ENCODE data around the gene POLQ. TPM values are rescaled to one million over a fixed set of nuclear protein-coding genes. Genes with fewer than 3 reads are reported as not detected.
"Not testable (repeated sequence)": the region's sequence is repeated elsewhere in the genome, so short reads cannot be mapped to it uniquely, and the experiment has no call there.

The POLQ gene
- total RNA-seq, 1 donor from 2014 or later: 31.0 TPM

- intact Hi-C loops (cut with micrococcal nuclease): no loop called here
- Mint-ChIP-seq H3K27me3 (no peaks in the 10 kb centered on the region), H3K4me1 (peaks cover 2% of the 10 kb centered on the region), H3K4me3 (no peak overlapping the region), H3K36me3 (ENCODE audit: low read depth) (peaks cover 48% of the 10 kb centered on the region), H3K9me3 (no peaks in the 10 kb centered on the region), H3K27ac (no peak overlapping the region)
- DNase-seq: no peak
These were observed 54.0 kb downstream of the POLQ start for GRCh38 chr3:121491683-121492320.

DNA sequence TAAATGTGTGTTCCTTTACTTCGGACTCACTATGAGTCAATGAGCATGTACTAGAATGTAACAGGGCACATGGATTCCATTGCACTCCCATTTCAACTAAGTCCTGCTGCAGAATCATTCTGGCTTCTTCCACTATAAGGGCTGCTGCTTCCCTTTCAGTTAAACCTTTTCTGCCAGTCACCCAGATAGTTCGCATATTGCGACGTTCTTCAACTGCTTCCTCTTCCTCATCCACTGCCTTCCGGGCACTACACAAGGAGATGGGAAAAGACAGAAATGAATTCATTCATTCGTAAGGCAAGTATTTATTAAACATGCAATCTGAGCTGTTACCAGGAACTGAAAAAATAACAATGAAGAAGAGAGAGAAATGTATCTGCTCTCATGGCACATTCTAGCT is 55.6 kb downstream of the POLQ start:
- no peak overlapping the region for H3K27ac Mint-ChIP-seq
- H3K27me3 Mint-ChIP-seq: no peaks in the 10 kb centered on the region
- H3K4me3 Mint-ChIP-seq: no peak overlapping the region
- H3K4me1 Mint-ChIP-seq: peaks cover 2% of the 10 kb centered on the region
- no peaks in the 10 kb centered on the region for H3K9me3 Mint-ChIP-seq
- intact Hi-C loops (cut with micrococcal nuclease): no loop called here
- DNase-seq: no peak
- H3K36me3 Mint-ChIP-seq (ENCODE audit: low read depth): peaks cover 39% of the 10 kb centered on the region

DNA sequence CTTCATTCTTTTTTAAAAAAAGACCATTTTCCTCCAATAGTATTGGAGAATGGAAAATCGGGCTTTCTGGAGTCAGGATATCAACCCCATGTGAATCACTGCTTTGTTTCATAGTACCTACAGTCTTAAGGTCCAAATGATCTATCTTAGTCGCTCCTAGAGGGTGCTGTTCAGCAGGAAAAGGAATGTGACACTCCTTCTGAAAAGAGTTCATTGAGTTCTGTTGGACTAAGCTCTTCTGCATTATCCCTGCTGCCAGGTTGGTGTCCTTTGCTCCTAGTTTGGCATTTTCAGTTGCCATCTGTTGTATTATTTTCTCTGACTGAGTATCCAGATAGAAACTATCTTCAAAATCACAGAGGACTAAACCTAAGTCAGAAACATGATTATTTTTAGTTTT is 57.2 kb downstream of the POLQ start:
- H3K4me1 Mint-ChIP-seq: peaks cover 5% of the 10 kb centered on the region
- no peak overlapping the region for H3K4me3 Mint-ChIP-seq
- no peaks in the 10 kb centered on the region for H3K27me3 Mint-ChIP-seq
- intact Hi-C loops (cut with micrococcal nuclease): no loop called here
- DNase-seq: no peak
- no peaks in the 10 kb centered on the region for H3K9me3 Mint-ChIP-seq
- peaks cover 41% of the 10 kb centered on the region for H3K36me3 Mint-ChIP-seq (ENCODE audit: low read depth)
- no peak overlapping the region for H3K27ac Mint-ChIP-seq

GRCh38 chr3:121483290-121483689 is 62.5 kb downstream of the POLQ start:
- Mint-ChIP-seq H3K27ac (no peak overlapping the region), H3K9me3 (no peaks in the 10 kb centered on the region), H3K27me3 (no peaks in the 10 kb centered on the region), H3K36me3 (ENCODE audit: low read depth) (peaks cover 32% of the 10 kb centered on the region), H3K4me1 (peaks cover 5% of the 10 kb centered on the region), H3K4me3 (no peak overlapping the region)
- DNase-seq: no peak
- intact Hi-C loops (cut with micrococcal nuclease): no loop called here

DNA sequence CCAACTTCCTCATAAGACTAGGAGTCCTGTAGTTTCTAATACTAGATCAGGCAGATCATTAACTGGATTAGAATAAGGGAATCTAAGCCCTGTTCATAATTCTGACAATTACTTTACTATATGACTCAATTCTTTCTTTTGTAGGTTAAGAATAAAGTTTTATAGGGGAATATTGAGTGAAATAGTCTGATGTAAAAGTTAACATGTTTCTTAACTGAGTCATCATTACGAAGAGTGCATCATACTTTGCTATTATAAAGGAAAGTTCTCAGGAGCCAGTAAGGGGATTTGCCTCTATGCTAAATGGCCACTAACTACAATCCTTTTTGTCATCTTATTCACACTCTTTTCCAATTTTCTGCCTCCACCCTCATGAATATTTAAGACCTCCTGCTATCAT is 63.1 kb downstream of the POLQ start:
- DNase-seq: no peak
- Mint-ChIP-seq H3K27me3 (no peaks in the 10 kb centered on the region), H3K4me1 (peaks cover 5% of the 10 kb centered on the region), H3K27ac (no peak overlapping the region), H3K9me3 (no peaks in the 10 kb centered on the region), H3K36me3 (ENCODE audit: low read depth) (peaks cover 38% of the 10 kb centered on the region), H3K4me3 (no peak overlapping the region)
- intact Hi-C loops (cut with micrococcal nuclease): no loop called here

GRCh38 chr3:121481106-121481880 is 64.5 kb downstream of the POLQ start:
- H3K27me3 Mint-ChIP-seq: no peaks in the 10 kb centered on the region
- no peak overlapping the region for H3K27ac Mint-ChIP-seq
- H3K36me3 Mint-ChIP-seq (ENCODE audit: low read depth): peaks cover 40% of the 10 kb centered on the region
- DNase-seq: no peak
- H3K4me3 Mint-ChIP-seq: no peak overlapping the region
- peaks cover 5% of the 10 kb centered on the region for H3K4me1 Mint-ChIP-seq
- intact Hi-C loops (cut with micrococcal nuclease): no loop called here
- H3K9me3 Mint-ChIP-seq: no peaks in the 10 kb centered on the region

DNA sequence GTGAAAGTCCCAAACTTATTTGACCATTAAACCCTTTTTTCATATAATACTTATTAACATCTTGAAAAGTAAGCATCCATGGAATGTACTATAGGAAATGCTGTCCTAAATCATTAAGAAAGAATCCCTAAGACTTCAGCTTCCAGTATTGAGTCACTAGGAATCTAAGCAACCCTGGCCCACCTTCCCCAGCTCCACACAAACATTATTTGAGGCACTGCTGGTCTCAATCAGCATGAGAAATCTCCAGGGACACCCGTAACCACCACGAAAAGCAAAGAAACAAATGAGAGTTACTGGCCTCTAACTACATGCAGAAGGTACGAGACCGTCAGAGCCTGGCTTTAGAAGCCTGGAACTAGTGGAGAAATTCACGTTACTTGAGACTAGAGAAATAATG is 68.2 kb downstream of the POLQ start:
- Mint-ChIP-seq H3K4me1 (peaks cover 2% of the 10 kb centered on the region), H3K9me3 (no peaks in the 10 kb centered on the region), H3K27me3 (no peaks in the 10 kb centered on the region), H3K36me3 (ENCODE audit: low read depth) (peaks cover 43% of the 10 kb centered on the region), H3K27ac (no peak overlapping the region), H3K4me3 (no peak overlapping the region)
- DNase-seq: no peak
- intact Hi-C loops (cut with micrococcal nuclease): loop anchor here (10.0 kb wide), 1 partner anchor 57 kb away; no protein-coding TSS in a partner anchor

DNA sequence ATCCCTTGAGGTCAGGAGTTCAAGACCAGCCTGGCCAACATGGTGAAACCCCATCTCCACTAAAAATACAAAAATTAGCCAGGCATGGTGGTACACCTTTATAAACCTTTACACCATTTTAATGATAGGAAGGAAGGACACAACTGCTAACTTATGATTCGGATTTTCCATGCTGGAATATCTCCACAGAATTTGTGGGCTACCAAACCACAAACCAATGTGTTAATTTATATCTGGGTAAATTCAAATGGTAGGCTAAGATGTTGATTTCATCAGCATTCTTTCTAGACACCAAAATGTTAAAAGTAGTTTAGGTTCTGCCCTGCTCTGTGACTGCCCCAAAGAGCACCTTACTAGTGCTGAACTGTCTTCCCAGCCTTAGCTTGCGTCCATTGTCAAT is 72.8 kb downstream of the POLQ start:
- peak overlapping the region; percentile 34 for H3K27ac Mint-ChIP-seq
- no peaks in the 10 kb centered on the region for H3K27me3 Mint-ChIP-seq
- no peak overlapping the region for H3K4me3 Mint-ChIP-seq
- H3K4me1 Mint-ChIP-seq: peaks cover 2% of the 10 kb centered on the region
- no peaks in the 10 kb centered on the region for H3K9me3 Mint-ChIP-seq
- intact Hi-C loops (cut with micrococcal nuclease): loop anchor here (10.0 kb wide), 1 partner anchor 62 kb away; no protein-coding TSS in a partner anchor
- H3K36me3 Mint-ChIP-seq (ENCODE audit: low read depth): peaks cover 47% of the 10 kb centered on the region
- DNase-seq: no peak

- no peak for DNase-seq
- H3K9me3 Mint-ChIP-seq: no peaks in the 10 kb centered on the region
- H3K36me3 Mint-ChIP-seq (ENCODE audit: low read depth): peaks cover 46% of the 10 kb centered on the region
- no peaks in the 10 kb centered on the region for H3K4me1 Mint-ChIP-seq
- H3K27ac Mint-ChIP-seq: no peak overlapping the region
- H3K27me3 Mint-ChIP-seq: no peaks in the 10 kb centered on the region
- intact Hi-C loops (cut with micrococcal nuclease): no loop called here
- H3K4me3 Mint-ChIP-seq: no peak overlapping the region
These were observed 78.7 kb downstream of the POLQ start for GRCh38 chr3:121467085-121467484.

DNA sequence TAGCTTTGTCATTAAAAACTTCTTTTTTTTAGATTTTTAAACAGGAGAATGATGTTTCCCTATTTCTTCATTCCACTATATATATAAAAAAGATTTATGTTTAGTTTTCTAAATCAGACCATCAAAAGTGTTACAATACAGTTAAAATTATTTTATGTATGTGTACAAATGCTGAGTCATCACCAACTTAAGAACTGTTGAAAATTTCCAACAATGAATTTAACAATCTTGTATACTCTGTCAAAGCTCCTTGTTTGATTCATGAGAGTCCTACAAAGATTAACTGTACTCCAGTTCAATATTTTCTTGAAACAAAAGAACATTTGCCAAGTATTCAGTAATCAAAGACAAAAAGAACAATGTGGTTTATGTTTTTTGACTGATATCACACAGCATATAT is 82.0 kb downstream of the POLQ start:
- Mint-ChIP-seq H3K27me3 (no peaks in the 10 kb centered on the region), H3K4me1 (no peaks in the 10 kb centered on the region)

DNA sequence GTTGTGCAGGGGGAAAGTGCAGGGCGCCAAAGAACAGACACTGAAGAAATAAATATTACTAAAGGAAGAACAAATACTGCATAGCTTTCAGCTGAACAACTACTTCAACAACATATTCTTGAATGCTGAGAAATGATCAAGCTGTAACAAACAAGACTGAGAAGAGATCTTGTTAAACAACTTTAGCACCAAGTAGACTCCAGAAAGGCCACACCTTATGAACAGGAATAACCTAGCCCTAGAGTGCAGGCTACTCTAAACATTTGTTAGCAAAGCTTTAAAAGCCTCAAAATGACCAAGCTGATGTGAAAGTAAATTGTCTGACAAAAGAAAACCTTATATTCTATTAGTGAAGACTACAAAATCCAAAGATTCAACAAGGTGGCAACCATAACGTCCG is 83.2 kb downstream of the POLQ start:
- Mint-ChIP-seq H3K36me3 (ENCODE audit: low read depth) (peaks cover 58% of the 10 kb centered on the region), H3K27me3 (no peaks in the 10 kb centered on the region), H3K4me3 (no peak overlapping the region), H3K9me3 (no peaks in the 10 kb centered on the region), H3K27ac (no peak overlapping the region), H3K4me1 (no peaks in the 10 kb centered on the region)
- DNase-seq: no peak
- intact Hi-C loops (cut with micrococcal nuclease): no loop called here

More for the DNA sequence above, 82.0 kb downstream of the POLQ start:
- Mint-ChIP-seq H3K9me3 (no peaks in the 10 kb centered on the region), H3K4me3 (no peak overlapping the region), H3K27ac (no peak overlapping the region), H3K36me3 (ENCODE audit: low read depth) (peaks cover 55% of the 10 kb centered on the region)
- intact Hi-C loops (cut with micrococcal nuclease): no loop called here
- no peak for DNase-seq

DNA sequence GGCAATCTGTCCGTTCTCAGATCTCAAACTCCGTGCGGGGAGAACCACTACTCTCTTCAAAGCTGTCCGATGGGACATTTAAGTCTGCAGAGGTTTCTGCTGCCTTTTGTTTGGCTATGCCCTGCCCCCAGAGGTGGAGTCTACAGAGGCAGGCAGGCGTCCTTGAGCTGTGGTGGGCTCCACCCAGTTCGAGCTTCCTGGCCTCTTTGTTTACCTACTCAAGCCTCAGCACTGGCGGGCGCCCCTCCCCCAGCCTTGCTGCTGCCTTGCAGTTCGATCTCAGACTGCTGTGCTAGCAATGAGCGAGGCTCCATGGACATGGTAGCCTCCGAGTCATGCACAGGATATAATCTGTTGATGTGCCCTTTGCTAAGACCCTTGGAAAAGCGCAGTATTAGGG is 94.0 kb downstream of the POLQ start:
- peaks cover 48% of the 10 kb centered on the region for H3K36me3 Mint-ChIP-seq (ENCODE audit: low read depth)
- intact Hi-C loops (cut with micrococcal nuclease): not testable (repeated sequence)

DNA sequence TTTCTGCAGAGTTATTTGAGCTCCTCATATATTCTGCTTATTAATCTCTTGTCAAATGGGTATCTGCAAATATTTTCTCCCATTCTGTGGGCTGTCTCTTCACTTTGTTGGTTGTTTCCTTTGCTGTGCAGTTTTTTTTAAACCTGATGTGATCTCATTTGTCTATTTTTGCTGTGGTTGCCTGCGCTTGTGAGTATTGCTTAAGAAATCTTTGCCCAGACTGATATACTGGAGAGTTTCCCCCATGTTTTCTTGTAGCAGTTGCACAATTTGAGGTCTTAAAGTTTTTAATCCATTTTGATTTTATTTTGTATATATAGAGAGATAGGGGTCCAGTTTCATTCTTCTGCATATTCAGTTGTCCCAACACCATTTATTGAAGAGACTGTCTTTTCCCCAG is 102.3 kb downstream of the POLQ start:
- no peak overlapping the region for H3K27ac Mint-ChIP-seq
- peaks cover 3% of the 10 kb centered on the region for H3K4me1 Mint-ChIP-seq
- peaks cover 3% of the 10 kb centered on the region for H3K9me3 Mint-ChIP-seq
- H3K36me3 Mint-ChIP-seq (ENCODE audit: low read depth): peaks cover 37% of the 10 kb centered on the region
- no peaks in the 10 kb centered on the region for H3K27me3 Mint-ChIP-seq
- no peak overlapping the region for H3K4me3 Mint-ChIP-seq
- DNase-seq: no peak
- intact Hi-C loops (cut with micrococcal nuclease): no loop called here

More for the DNA sequence above, 94.0 kb downstream of the POLQ start:
- DNase-seq, H3K27ac Mint-ChIP-seq, H3K27me3 Mint-ChIP-seq, H3K4me3 Mint-ChIP-seq, H3K4me1 Mint-ChIP-seq, H3K9me3 Mint-ChIP-seq: not testable (repeated sequence)

GRCh38 chr3:121436641-121437040 is 109.1 kb downstream of the POLQ start:
- H3K27me3 Mint-ChIP-seq: no peaks in the 10 kb centered on the region
- H3K27ac Mint-ChIP-seq: no peak overlapping the region
- intact Hi-C loops (cut with micrococcal nuclease): no loop called here
- H3K4me3 Mint-ChIP-seq: no peak overlapping the region
- peaks cover 25% of the 10 kb centered on the region for H3K36me3 Mint-ChIP-seq (ENCODE audit: low read depth)
- peaks cover 14% of the 10 kb centered on the region for H3K4me1 Mint-ChIP-seq
- DNase-seq: no peak
- no peaks in the 10 kb centered on the region for H3K9me3 Mint-ChIP-seq

Measured in activated CD4-positive, alpha-beta T cell treated with anti-CD3 and anti-CD28 coated beads, Interleukin-2, amount 10 ng/mL, durations not matched to agents 24 days and 14 days (primary cell).